GM19238 (cell line): ENCODE results near the gene AFAP1L1.
"Not testable (repeated sequence)": the region's sequence is repeated elsewhere in the genome, so short reads cannot be mapped to it uniquely, and the experiment has no call there.

Experiments
- DNase-seq: peaks from one replicate; pipeline ENCODE4 v3.0.0; 2011; ENCODE audit warnings: low spot score; ENCODE audit not compliant: insufficient read length

The AFAP1L1 gene

GRCh38 chr5:149261246-149261645 lies 10.4 kb upstream of the AFAP1L1 start:
- DNase-seq, result no peak

GRCh38 chr5:149262315-149262714 lies 9.3 kb upstream of the AFAP1L1 start:
- DNase-seq, result no peak

DNA sequence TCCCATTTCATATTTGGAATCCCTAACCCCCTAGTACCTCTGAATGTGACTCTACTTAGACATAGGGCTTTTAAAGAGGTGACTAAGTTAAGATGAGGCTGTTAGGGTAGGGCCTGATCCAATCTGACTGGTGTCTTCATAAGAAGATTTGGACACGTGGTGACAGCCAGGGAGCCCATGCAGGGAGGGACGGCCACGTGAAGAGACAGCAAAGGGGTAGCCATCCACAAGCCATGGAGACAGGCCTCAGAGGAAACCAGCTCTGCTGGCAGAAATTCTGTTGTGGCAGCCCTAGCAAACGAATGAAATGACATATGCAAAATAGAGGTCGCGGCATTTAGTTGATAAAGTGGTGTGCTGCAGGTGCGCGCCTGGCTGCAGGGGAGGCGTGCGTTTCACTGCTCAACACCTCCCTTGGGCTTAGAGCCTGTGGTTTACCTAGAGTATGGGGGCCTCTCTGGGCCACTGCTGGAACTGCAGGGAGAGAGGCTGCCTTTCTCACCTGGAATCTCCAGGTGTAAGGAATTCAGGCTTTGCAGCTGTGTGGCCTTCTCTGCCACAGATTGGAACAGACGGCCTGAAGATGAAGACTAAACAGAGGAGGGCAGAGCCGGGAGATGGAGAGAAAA lies 7.1 kb upstream of the AFAP1L1 start:
- no peak for DNase-seq

DNA sequence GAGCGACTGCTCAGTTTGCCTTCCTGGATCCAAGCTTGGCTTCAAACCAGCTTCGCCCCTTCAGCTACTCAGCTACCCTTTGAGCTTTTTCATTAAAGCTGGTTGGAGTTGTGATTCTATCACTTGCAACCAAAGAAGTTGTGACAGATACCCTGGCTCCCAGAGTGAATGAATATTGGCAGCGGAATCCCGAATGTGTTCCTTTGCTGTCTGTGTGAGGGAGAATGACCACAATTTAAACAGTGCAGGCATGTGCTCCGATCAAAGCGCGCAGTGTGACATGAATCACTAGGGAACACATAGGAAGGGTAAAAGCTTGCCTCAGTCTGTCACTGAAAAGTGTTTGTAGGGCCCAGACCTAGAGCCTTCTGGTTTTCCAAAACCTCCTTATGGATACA lies 6.6 kb upstream of the AFAP1L1 start:
- no peak for DNase-seq

- no peak for DNase-seq
These were observed 6.1 kb upstream of the AFAP1L1 start for GRCh38 chr5:149265597-149265996.

GRCh38 chr5:149267241-149267973 lies 4.3 kb upstream of the AFAP1L1 start:
- no peak for DNase-seq

DNA sequence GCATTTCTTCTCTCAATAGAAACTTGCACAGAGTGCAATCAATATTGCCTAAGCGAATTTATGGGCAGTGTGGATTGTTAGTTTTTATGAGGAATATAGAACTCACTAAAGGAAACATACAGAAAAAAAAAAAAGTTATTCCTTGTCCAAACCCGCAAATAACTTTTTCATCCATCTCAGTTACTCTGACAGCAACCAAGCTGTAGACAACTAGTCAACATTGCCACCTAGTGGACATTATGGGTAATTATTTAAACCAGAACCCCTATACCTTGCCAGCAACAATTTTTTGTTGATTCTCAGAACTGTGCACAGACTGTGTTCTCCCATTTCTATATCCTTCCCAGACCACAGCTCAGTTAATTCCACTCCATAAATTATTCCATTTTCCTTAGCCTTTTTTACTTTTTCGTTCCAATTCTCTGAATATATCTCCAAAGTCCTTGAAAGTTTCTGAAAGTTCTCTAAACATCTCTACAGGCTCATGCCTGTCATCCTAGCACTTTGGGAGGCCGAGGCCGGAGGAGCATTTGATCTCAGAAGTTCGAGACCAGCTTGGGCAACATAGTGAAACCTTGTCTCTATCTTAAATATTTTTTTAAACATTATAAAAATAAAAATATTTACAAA lies 2.6 kb upstream of the AFAP1L1 start:
- peak; percentile 23 for DNase-seq

GRCh38 chr5:149271195-149271715 lies 404 bp upstream of the AFAP1L1 start:
- DNase-seq, result no peak

DNA sequence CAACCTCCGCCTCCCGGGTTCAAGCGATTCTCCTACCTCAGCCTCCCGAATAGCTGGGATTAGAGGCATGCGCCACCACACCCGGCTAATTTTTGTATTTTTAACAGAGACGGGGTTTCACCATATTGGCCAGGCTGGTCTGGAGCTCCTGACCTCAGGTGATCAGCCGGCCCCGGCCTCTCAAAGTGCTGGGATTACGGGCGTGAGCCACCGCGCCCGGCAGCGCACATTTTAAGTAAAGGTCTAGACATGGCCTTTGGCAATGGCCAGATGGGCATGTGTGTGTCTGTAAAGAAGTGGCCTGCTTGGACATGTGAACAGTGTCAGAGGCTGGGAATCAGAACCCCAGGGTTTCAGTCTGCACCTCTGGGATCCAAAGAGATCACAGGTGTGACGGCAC lies 1.1 kb downstream of the AFAP1L1 start:
- not testable (repeated sequence) for DNase-seq

DNA sequence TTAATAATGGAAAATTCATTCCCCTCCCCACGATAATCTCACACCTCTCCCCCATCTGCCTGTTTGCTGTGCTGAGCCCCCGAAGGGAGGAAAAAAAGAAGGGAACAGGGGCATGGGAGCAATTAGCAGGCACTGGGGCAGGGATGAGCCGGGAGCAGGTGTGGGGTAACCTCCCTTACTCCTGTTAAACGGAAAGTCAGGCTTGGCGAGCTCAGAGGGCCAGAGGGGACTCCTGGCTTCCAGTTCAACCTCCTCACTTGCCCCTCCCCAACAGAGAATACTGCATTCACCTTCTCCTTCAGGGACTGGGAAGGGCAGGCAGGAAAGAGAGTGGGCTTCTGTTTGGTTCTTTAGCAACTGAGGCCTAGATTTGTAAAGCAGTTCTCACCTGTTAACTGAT lies 1.6 kb downstream of the AFAP1L1 start:
- DNase-seq, result no peak

DNA sequence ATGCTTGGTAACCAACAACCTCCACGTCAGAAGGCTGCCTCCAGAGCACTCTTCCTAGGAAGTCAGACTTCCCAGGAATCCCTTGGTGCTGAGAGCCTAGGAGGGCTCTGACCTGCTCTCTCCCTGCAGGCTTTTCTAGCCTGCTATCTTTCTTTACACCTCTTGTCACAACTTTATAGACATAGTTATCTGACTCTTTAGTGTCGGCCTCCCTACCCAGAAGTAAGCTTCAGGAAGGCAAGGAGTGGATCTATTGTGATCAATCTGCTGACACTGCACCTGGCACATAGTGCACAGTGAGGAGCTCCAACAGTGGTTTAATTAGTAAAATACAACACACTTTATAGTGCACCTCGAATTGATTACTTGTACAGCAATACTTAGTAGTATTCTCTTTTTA lies 2.3 kb downstream of the AFAP1L1 start:
- no peak for DNase-seq

- no peak for DNase-seq
These were observed 3.3 kb downstream of the AFAP1L1 start for GRCh38 chr5:149274939-149275338.

DNA sequence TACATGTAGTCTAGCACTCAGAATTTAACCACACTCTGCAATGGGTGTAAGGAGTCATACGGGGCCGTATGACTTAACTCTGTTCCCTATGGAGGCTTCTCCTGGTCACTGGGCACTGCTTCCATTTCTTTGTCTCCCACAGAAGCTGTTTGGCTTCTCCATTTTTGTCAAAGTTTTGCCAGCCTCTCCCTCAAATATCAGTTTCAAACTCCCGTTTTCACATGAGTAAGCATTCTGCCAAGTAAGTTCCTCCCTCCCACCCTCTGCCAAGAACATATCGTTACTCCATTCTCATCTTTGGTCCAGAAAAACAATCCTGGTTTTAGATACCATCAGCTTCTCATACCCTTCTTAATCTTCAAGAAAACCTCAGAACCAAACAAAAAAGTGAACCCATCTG lies 6.1 kb downstream of the AFAP1L1 start:
- no peak for DNase-seq

DNA sequence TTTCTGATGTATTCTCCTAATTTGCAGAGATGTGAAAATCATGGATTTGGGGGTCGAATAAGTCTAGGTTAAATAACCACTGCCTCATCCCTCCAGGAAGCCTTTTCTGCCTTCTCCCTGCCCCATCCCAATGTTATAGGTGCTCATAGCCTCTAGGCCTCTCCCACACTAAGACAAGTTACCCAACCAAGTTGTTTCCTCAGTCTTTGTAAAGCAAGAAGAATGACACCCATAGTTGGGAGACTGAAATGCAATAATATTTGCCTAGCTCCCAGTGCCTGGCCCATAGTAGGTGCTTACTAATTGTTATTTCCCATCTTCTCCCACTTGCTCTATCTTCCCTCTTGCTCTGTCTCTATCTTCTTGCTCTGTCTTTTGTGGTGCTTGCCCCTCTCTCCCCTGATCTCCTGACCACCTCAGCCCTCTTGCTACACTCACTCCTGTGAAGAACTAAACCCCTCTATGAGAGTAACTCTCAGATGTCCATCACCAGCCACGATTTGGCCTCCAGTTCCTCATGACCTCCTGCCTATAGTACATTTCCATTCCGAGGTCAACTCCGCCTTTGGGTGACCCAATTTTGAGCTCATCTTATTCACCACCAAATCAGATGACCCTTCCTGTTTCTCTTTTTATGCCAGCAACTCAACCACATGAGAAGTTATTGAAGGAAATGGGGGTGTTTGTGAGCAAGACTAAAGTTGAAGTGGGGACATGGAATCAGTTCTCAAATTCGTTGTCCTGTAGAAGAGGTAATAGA lies 7.0 kb downstream of the AFAP1L1 start:
- no peak for DNase-seq

DNA sequence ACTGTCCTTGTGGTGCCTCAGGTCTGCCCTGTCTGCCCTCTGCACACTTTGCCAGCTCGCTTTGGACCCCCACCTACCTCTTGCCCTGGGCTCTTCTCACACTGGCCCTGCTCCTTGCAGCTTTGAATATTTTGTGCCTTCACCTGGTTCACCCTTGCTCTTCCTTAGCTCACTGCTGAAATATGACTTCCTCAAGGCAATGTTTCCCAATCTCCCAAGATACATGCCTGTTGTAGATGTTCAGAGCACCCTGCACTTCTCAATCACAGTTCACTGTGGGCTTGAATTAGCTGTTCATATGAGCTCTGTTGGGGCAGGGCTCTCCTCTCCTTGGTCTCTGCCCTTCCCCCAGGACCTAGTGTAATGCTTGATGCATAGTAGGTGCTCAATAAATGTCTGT lies 8.0 kb downstream of the AFAP1L1 start:
- DNase-seq, result no peak

- DNase-seq, result no peak
These were observed 8.5 kb downstream of the AFAP1L1 start for GRCh38 chr5:149280124-149280523.

DNA sequence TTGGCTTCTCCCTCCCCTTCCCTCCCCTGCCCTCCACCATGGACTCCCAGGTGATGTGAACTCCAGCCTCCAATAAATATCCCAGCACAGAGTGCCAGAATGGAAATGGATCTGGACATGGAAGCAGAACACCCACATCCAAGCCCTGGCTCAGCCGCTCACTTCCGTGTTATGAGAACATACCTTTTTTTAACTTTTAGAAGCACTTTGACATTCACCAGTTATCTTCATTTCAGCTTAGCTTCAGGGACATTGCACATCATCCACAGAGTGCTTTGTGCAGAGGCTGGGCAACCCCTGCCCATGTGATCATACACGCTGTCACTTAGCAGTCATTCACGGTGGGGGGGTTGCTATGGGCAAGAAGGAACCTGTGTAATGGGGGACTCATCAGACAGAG lies 9.1 kb downstream of the AFAP1L1 start:
- no peak for DNase-seq

DNA sequence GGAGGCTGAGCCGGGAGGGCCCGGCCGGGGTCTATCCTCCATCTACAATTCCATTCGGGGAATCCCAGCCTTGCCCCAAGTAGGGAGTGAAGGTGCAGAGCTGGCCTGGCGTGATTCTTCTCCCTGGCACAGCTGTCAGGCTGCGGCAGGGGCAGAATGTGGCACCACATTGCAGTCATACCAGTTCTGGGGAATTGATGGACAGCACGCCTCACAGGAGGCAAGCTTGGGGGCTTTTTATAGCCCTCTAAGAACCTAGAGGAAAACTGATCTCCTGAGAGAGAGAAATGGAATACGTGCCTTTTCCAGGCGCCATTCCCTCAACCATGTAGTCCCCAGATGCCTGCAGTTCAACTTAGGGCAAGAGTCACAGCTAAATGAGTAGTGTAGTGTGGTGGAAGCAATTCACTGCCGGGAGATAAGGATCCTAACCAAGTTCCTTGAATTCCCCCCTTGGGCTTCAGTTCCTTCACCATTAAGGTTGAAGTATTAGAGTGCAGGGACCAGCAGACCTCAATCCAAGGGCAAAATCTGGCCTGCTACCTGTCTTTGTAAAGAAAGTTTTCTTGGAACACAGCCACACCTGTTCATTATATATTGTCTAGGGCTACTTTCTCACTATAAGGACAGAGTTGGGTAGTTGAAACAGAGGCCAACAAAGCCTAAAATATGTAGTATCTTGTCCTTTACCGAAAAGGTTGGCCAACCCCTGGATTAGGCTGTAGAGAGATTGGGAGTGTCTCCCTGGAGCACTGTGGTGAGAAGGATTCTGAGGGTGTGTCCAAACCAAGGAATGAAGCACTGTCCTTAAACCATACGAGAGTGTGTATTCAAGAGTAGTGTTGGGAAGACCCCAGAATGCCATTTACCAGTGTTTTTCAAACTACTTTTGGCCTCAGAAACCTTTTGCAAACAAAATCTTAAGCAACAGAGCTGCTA lies 10.6 kb downstream of the AFAP1L1 start:
- no peak for DNase-seq

- DNase-seq, result no peak
These were observed 11.3 kb downstream of the AFAP1L1 start for GRCh38 chr5:149282966-149283332.

DNA sequence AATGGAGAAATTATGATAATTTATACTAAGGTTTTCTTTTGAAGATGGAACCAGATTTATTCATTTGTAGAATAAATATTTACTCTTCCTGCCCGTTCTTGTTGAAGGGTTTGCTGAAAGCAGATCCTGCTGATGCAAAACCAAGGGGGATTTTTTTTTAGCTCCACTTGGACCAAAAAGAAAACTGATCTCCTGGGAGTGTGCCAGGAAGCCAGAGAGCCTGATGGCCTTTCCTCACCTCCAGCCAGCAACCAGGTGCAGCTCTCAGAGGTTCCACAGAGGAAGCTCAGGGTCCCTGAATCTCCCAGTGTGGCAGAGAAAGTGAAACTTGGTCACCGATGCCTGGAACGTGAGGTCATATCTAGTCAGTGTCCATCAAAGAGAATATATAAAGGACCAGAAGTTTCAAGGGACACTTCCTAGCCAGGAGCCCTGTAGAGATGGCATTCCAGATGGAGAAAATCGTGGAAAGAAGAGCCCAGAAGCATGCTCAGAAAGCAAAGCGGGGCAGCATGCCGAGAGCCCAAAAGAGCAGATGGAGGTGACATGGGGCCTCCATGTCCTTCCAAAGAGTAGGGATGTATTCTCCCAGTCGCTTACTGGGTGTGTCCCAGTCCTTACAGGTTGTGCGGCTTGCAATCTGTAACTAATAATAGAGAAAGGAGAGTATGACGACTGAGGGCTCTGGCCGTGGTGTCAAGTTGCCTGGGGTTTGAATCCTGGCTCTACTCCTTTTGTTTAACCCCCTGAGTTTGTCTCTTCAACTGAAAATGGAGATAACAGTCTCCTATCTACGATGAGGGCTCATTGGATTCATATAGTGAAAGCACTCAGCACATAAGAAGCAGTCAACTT lies 12.2 kb downstream of the AFAP1L1 start:
- no peak for DNase-seq
